Vagina (tissue), 2 donors: ENCODE results near the gene NYAP2. TPM values are rescaled to one million over a fixed set of nuclear protein-coding genes. Genes with fewer than 3 reads are reported as not detected.

Source experiments
- DNase-seq, 2 donors: peaks; one replicate each; pipeline ENCODE4 v3.0.0-alpha.2; 2017; ENCODE audit errors: extremely low spot score in 2 of 2
- H3K27ac ChIP-seq: fragments of 200-600 bp; sonication (generic); one replicate; pipeline ENCODE4 v1.5.1; 2019
- H3K27me3 ChIP-seq: fragments of 200-600 bp; sonication (generic); one replicate; pipeline ENCODE4 v1.5.1; 2019
- H3K36me3 ChIP-seq, 2 donors: fragments of 200-600 bp; sonication (generic); one replicate each; pipeline ENCODE4 v1.5.1; 2017 to 2019
- H3K4me1 ChIP-seq: fragments of 200-600 bp; sonication (generic); one replicate; pipeline ENCODE4 v1.5.1; 2019
- H3K4me3 ChIP-seq, 2 donors: fragments of 200-600 bp; sonication (generic); 1 replicate in 1 of 2; 2 replicates in 1 of 2; pipeline ENCODE4 v1.5.1; 2016 to 2019
- H3K9me3 ChIP-seq: fragments of 200-600 bp; sonication (generic); one replicate; pipeline ENCODE4 v1.5.1; 2019
- CTCF ChIP-seq, 3 experiments: fragments of 450-650 bp in 2 of 3; fragments of 200-600 bp in 1 of 3; sonication (generic) in 1 of 3; IDR thresholded peaks; one replicate each; pipeline ENCODE4 v1.5.1; 2017 to 2019; ENCODE audit warnings: antibody characterized with exemption in 3 of 3, mild to moderate bottlenecking in 2 of 3, moderate library complexity in 2 of 3
- POLR2A ChIP-seq, 2 donors: fragments of 450-650 bp; IDR thresholded peaks; one replicate each; pipeline ENCODE4 v1.6.1; 2017; ENCODE audit warnings: antibody characterized with exemption in 2 of 2, mild to moderate bottlenecking in 2 of 2, moderate library complexity in 2 of 2
- POLR2AphosphoS5 ChIP-seq, 2 donors: sonication (generic); formaldehyde crosslinking; IDR thresholded peaks; one replicate each; pipeline ENCODE4 v1.9.0; 2017; ENCODE audit warnings: antibody characterized with exemption in 2 of 2, mild to moderate bottlenecking in 2 of 2, low read depth in 1 of 2; ENCODE audit not compliant: insufficient read depth in 1 of 2
- intact Hi-C: fragments of 100-400 bp; cut with DNase I; formaldehyde crosslinking; loops from one replicate; pipeline ENCODE4 v1.15.1; 2023
- total RNA-seq: library from RNA; depleted of rRNA; stranded (reverse); fragments of >200 nt; gene quantifications from one replicate; pipeline ENCODE4 v1.2.3, GENCODE V29; 2016

The NYAP2 gene
- total RNA-seq, 1 donor from 2014 or later: 0.25 TPM

- no peaks in the 10 kb centered on the region for H3K36me3 ChIP-seq
- H3K4me1 ChIP-seq: no peaks in the 10 kb centered on the region
- no peak overlapping the region for H3K4me3 ChIP-seq
- H3K27me3 ChIP-seq: no peaks in the 10 kb centered on the region
- H3K27ac ChIP-seq: no peak overlapping the region
- H3K9me3 ChIP-seq: no peaks in the 10 kb centered on the region
- intact Hi-C loops: no loop called here
- TF ChIP-seq CTCF (IDR thresholded peaks at IDR 0.05) (no peak), POLR2AphosphoS5 (IDR thresholded peaks at IDR 0.05; ENCODE audit: insufficient read depth in 1 of 2, low read depth in 1 of 2) (no peak), POLR2A (IDR thresholded peaks at IDR 0.05) (no peak)
- no peak for DNase-seq
These were observed 237.0 kb downstream of the NYAP2 start for GRCh38 chr2:225636558-225636957.

DNA sequence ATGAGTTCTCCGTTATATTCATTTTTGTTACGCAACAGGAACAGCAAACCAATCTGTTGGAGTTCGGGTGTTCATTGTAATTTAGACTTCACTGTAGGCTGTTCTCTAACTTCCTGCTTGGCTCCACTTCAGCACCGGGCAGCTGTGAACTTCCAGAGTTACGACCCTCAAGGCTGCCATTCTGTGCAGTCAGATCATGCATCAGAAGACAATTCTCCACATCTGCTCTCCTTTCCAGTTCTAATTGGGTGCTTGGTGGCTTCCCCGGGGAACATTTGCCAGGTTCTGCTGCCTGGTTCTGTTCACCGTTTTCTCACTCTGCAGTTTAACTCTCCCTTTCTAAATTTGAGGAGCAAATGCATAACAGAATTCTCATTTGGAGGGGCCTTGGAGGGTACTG lies 237.7 kb downstream of the NYAP2 start:
- DNase-seq: no peak
- no peak overlapping the region for H3K27ac ChIP-seq
- intact Hi-C loops: no loop called here
- no peaks in the 10 kb centered on the region for H3K4me1 ChIP-seq
- H3K36me3 ChIP-seq: no peaks in the 10 kb centered on the region
- H3K9me3 ChIP-seq: no peaks in the 10 kb centered on the region
- TF ChIP-seq POLR2A (IDR thresholded peaks at IDR 0.05): no peak
- no peak for TF ChIP-seq POLR2AphosphoS5 (IDR thresholded peaks at IDR 0.05; ENCODE audit: insufficient read depth in 1 of 2, low read depth in 1 of 2)
- TF ChIP-seq CTCF (IDR thresholded peaks at IDR 0.05): no peak
- no peak overlapping the region for H3K4me3 ChIP-seq
- no peaks in the 10 kb centered on the region for H3K27me3 ChIP-seq

DNA sequence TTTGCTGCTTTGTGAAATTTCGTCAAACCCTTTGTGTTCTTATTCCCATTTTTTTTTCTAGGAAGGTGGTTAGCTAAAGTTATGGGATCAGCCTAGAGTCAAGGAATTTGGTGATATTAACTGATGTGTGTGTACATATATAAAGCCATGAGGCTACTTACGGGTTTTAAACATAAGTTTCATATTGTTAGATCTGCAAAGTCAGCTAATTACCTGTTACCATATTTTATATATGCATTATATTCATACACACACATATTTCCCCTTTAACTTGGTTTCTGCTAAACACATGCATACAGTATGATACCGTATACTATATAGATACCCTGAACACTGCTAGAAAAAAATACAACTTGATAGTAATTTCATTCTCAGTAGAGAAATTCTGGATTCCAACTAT lies 241.0 kb downstream of the NYAP2 start:
- no peak for DNase-seq
- H3K4me1 ChIP-seq: no peaks in the 10 kb centered on the region
- intact Hi-C loops: no loop called here
- no peaks in the 10 kb centered on the region for H3K27me3 ChIP-seq
- no peak overlapping the region for H3K27ac ChIP-seq
- H3K36me3 ChIP-seq: no peaks in the 10 kb centered on the region
- no peak overlapping the region for H3K4me3 ChIP-seq
- no peaks in the 10 kb centered on the region for H3K9me3 ChIP-seq
- no peak for TF ChIP-seq POLR2AphosphoS5 (IDR thresholded peaks at IDR 0.05; ENCODE audit: insufficient read depth in 1 of 2, low read depth in 1 of 2)

- intact Hi-C loops: no loop called here
- TF ChIP-seq CTCF (IDR thresholded peaks at IDR 0.05) (no peak), POLR2A (IDR thresholded peaks at IDR 0.05) (no peak), POLR2AphosphoS5 (IDR thresholded peaks at IDR 0.05; ENCODE audit: insufficient read depth in 1 of 2, low read depth in 1 of 2) (no peak)
- H3K27ac ChIP-seq: no peak overlapping the region
- H3K9me3 ChIP-seq: no peaks in the 10 kb centered on the region
- DNase-seq: no peak
- no peaks in the 10 kb centered on the region for H3K36me3 ChIP-seq
- no peaks in the 10 kb centered on the region for H3K4me1 ChIP-seq
- H3K27me3 ChIP-seq: no peaks in the 10 kb centered on the region
- H3K4me3 ChIP-seq: no peak overlapping the region
These were observed 249.8 kb downstream of the NYAP2 start for GRCh38 chr2:225649274-225649673.

DNA sequence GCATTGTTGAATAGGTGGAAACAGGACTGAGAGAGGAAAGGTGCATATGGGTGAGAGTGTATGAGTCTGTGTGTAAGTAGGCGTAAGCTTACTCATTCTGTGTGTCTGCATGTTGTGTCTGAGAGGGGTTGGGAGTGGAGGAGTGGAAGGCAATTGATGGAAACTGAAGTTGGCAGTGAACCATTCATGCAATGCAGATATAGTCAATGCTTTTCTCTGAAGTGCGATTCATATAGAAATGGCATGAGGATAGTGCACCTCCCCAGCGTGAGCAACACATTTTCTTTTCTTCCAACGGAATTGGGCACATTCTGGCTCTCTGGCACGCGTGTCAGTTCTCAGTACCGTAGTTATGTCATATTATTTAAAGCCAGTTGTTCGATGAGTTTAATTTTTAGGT lies 250.5 kb downstream of the NYAP2 start:
- H3K27ac ChIP-seq: no peak overlapping the region
- DNase-seq: no peak
- intact Hi-C loops: loop anchor here (10.0 kb wide), 1 partner anchor 525 kb away; no protein-coding TSS in a partner anchor
- H3K4me1 ChIP-seq: no peaks in the 10 kb centered on the region
- TF ChIP-seq POLR2A (IDR thresholded peaks at IDR 0.05) (no peak), POLR2AphosphoS5 (IDR thresholded peaks at IDR 0.05; ENCODE audit: insufficient read depth in 1 of 2, low read depth in 1 of 2) (no peak), CTCF (IDR thresholded peaks at IDR 0.05) (no peak)
- no peaks in the 10 kb centered on the region for H3K36me3 ChIP-seq
- no peak overlapping the region for H3K4me3 ChIP-seq
- no peaks in the 10 kb centered on the region for H3K27me3 ChIP-seq
- no peaks in the 10 kb centered on the region for H3K9me3 ChIP-seq
